DOHH2 (cell line): ENCODE results near the gene POU2F2.

Source experiments
- H3F3A ChIP-seq: fragments of 200-600 bp; sonication (generic), shearing (Covaris generic); 2 replicates; pipeline ENCODE4 v1.6.0; 2016; ENCODE audit warnings: antibody characterized with exemption, mild to moderate bottlenecking; ENCODE audit not compliant: control insufficient read depth, insufficient read depth
- H3K27ac ChIP-seq: fragments of 200-600 bp; sonication (generic); 2 replicates; pipeline ENCODE4 v1.5.1; 2014; ENCODE audit warnings: low read depth, mild to moderate bottlenecking, low read length, moderate library complexity
- H3K27me3 ChIP-seq: fragments of 200-600 bp; sonication (generic); 2 replicates; pipeline ENCODE4 v1.6.1; 2014; ENCODE audit warnings: mild to moderate bottlenecking, low read length, mixed read lengths; ENCODE audit not compliant: control insufficient read depth
- H3K36me3 ChIP-seq: fragments of 200-600 bp; sonication (generic); 2 replicates; pipeline ENCODE4 v1.6.1; 2014; ENCODE audit warnings: mild to moderate bottlenecking, low read length, moderate library complexity, mixed read lengths; ENCODE audit not compliant: control insufficient read depth
- H3K4me1 ChIP-seq: fragments of 200-600 bp; sonication (generic); 2 replicates; pipeline ENCODE4 v1.6.1; 2014; ENCODE audit warnings: mild to moderate bottlenecking, low read length, mixed read lengths; ENCODE audit not compliant: control insufficient read depth
- H3K4me2 ChIP-seq: fragments of 200-600 bp; sonication (generic); 2 replicates; pipeline ENCODE4 v1.6.0; 2014; ENCODE audit warnings: mild to moderate bottlenecking, low read length, moderate library complexity
- H3K4me3 ChIP-seq: fragments of 200-600 bp; sonication (generic); 2 replicates; pipeline ENCODE4 v1.5.1; 2014; ENCODE audit warnings: mild to moderate bottlenecking, low read length, mixed read lengths
- H3K79me2 ChIP-seq: fragments of 200-600 bp; sonication (generic); 2 replicates; pipeline ENCODE4 v1.6.1; 2014; ENCODE audit warnings: mild to moderate bottlenecking, low read length, mixed read lengths; ENCODE audit not compliant: control insufficient read depth
- H3K9me2 ChIP-seq: fragments of 200-600 bp; sonication (generic); replicated peaks from 2 replicates; pipeline ENCODE4 v1.6.1; 2014; ENCODE audit warnings: mild to moderate bottlenecking, low read length, mixed read lengths; ENCODE audit not compliant: control insufficient read depth
- H3K9me3 ChIP-seq: fragments of 200-600 bp; sonication (generic); 2 replicates; pipeline ENCODE4 v1.6.1; 2014; ENCODE audit warnings: antibody characterized with exemption, low read length, mixed read lengths; ENCODE audit not compliant: control insufficient read depth, insufficient read depth
- H4K20me1 ChIP-seq: fragments of 200-600 bp; sonication (generic); 2 replicates; pipeline ENCODE4 v1.6.0; 2014; ENCODE audit warnings: low read depth, mild to moderate bottlenecking, antibody characterized with exemption, low read length, moderate library complexity; ENCODE audit not compliant: control insufficient read depth, insufficient read depth
- CTCF ChIP-seq: fragments of 200-600 bp; sonication (generic); IDR thresholded peaks from one replicate; pipeline ENCODE4 v1.5.1; 2014; ENCODE audit warnings: antibody characterized with exemption, mild to moderate bottlenecking, low read depth, low read length; ENCODE audit not compliant: poor library complexity, severe bottlenecking
- EZH2phosphoT487 ChIP-seq: fragments of 200-600 bp; sonication (generic); IDR thresholded peaks from 2 replicates; pipeline ENCODE4 v1.6.1; 2017; ENCODE audit warnings: borderline replicate concordance, mild to moderate bottlenecking, antibody characterized with exemption, low read length, moderate library complexity, mixed read lengths

POU2F2 gene

GRCh38 chr19:42129399-42130253 is 2.6 kb downstream of the POU2F2 start:
- H3K4me2 ChIP-seq, result peak overlapping the region; percentile 87
- no peaks in the 10 kb centered on the region for H3K9me2 ChIP-seq
- H3K79me2 ChIP-seq, result peaks cover 84% of the 10 kb centered on the region
- H3F3A ChIP-seq, result peaks cover 9% of the 10 kb centered on the region
- TF ChIP-seq CTCF (peak; percentile 6), EZH2phosphoT487 (no peak)
- no peaks in the 10 kb centered on the region for H4K20me1 ChIP-seq
- H3K4me3 ChIP-seq, result peak overlapping the region; percentile 82
- H3K4me1 ChIP-seq, result peaks cover 79% of the 10 kb centered on the region
- no peaks in the 10 kb centered on the region for H3K9me3 ChIP-seq
- H3K27me3 ChIP-seq, result no peaks in the 10 kb centered on the region
- peak overlapping the region; percentile 98 for H3K27ac ChIP-seq
- H3K36me3 ChIP-seq, result peaks cover 66% of the 10 kb centered on the region

DNA sequence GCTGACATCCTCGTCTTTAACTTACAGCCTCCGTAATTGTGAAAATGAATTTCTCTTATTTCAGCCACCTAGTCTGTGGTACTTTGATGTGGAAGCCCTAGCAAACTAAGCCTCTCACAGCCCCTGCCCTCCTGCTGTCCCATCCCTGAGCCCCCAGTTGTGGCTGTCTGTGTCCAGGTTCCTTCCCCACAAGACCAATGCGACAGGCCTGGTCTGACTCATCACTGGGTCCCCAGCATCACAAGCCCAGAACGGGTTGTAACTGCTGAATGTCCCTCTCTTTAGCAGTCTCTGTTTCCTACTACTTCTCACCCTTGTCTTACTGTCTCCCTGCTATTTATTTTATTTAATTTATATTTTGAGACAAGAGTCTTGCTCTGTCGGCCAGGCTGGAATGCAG is 5.7 kb downstream of the POU2F2 start:
- peak overlapping the region; percentile 18; the same call in 1 of the 2 replicates for H3K4me3 ChIP-seq

DNA sequence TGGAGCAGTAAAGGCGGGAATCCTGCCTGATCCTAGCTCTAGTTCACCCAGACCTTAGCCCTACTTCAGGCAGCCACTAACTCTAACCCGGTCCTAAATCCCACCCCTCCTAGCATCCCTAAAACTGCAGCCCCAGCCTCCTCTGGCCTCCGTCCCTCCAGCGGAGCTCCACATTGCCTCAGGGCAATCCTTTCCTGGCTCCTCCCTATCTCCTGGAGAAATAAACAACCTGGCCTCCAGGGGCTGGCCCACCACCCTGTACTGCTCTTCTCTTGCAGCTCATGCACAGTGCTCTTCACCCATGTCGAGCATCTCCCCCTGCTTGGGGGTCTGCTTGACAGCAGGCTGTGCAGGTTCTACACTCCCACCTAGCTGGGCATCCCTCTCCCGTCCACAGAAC is 6.7 kb downstream of the POU2F2 start:
- Histone ChIP-seq H4K20me1 (no peaks in the 10 kb centered on the region), H3F3A (peaks cover 30% of the 10 kb centered on the region), H3K9me3 (no peaks in the 10 kb centered on the region), H3K4me3 (peak overlapping the region; percentile 73), H3K27ac (peak overlapping the region; percentile 98), H3K79me2 (peaks cover 96% of the 10 kb centered on the region), H3K9me2 (no peaks in the 10 kb centered on the region), H3K4me1 (peaks cover 100% of the 10 kb centered on the region), H3K27me3 (no peaks in the 10 kb centered on the region), H3K36me3 (peaks cover 90% of the 10 kb centered on the region), H3K4me2 (peak overlapping the region; percentile 87)
- TF ChIP-seq CTCF (no peak), EZH2phosphoT487 (no peak)

More for the DNA sequence above, 5.7 kb downstream of the POU2F2 start:
- peaks cover 89% of the 10 kb centered on the region for H3K4me1 ChIP-seq
- H3K36me3 ChIP-seq, result peaks cover 89% of the 10 kb centered on the region
- no peaks in the 10 kb centered on the region for H4K20me1 ChIP-seq
- peak overlapping the region; percentile 87 for H3K4me2 ChIP-seq
- H3K9me3 ChIP-seq, result no peaks in the 10 kb centered on the region
- H3F3A ChIP-seq, result peaks cover 25% of the 10 kb centered on the region
- H3K79me2 ChIP-seq, result peaks cover 97% of the 10 kb centered on the region
- no peaks in the 10 kb centered on the region for H3K9me2 ChIP-seq
- H3K27ac ChIP-seq, result peak overlapping the region; percentile 98
- no peaks in the 10 kb centered on the region for H3K27me3 ChIP-seq
- no peak for TF ChIP-seq EZH2phosphoT487
- no peak for TF ChIP-seq CTCF
